ENCODE measurements around the gene KRTAP9-7. TPM values are rescaled to one million over a fixed set of nuclear protein-coding genes. Genes with fewer than 3 reads are reported as not detected.
"Not testable (repeated sequence)": the region's sequence is repeated elsewhere in the genome, so short reads cannot be mapped to it uniquely, and the experiment has no call there.

The KRTAP9-7 gene
- total RNA-seq, 4 donors from 2014 or later: 10.0 to 20.3 TPM; not detected in 2

- TF ChIP-seq EP300 (IDR thresholded peaks at IDR 0.05) (no peak), POLR2A (IDR thresholded peaks at IDR 0.05) (no peak), POLR2AphosphoS5 (IDR thresholded peaks at IDR 0.05) (no peak)
- TF ChIP-seq, protein P1, sequence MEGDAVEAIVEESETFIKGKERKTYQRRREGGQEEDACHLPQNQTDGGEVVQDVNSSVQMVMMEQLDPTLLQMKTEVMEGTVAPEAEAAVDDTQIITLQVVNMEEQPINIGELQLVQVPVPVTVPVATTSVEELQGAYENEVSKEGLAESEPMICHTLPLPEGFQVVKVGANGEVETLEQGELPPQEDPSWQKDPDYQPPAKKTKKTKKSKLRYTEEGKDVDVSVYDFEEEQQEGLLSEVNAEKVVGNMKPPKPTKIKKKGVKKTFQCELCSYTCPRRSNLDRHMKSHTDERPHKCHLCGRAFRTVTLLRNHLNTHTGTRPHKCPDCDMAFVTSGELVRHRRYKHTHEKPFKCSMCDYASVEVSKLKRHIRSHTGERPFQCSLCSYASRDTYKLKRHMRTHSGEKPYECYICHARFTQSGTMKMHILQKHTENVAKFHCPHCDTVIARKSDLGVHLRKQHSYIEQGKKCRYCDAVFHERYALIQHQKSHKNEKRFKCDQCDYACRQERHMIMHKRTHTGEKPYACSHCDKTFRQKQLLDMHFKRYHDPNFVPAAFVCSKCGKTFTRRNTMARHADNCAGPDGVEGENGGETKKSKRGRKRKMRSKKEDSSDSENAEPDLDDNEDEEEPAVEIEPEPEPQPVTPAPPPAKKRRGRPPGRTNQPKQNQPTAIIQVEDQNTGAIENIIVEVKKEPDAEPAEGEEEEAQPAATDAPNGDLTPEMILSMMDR (IDR thresholded peaks at IDR 0.05): no peak
- Histone ChIP-seq H3K4me3 (no peak overlapping the region), H3K9me3 (no peaks in the 10 kb centered on the region), H3K4me1 (no peaks in the 10 kb centered on the region), H3K27me3 (peaks cover 11% of the 10 kb centered on the region), H3K36me3 (no peaks in the 10 kb centered on the region), H3K27ac (no peak overlapping the region)
- WGBS: 93% methylated on average over 1 of the region's 1 CpG
- DNase-seq (ENCODE audit: low spot score in 2 of 2): no peak
Measured at GRCh38 chr17:41251261-41251660, 24.2 kb upstream of the KRTAP9-7 start.

- no peak for TF ChIP-seq POLR2AphosphoS5 (IDR thresholded peaks at IDR 0.05)
- TF ChIP-seq, protein P1 (IDR thresholded peaks at IDR 0.05): no peak
- no peak for TF ChIP-seq EP300 (IDR thresholded peaks at IDR 0.05)
- no peak for TF ChIP-seq POLR2A (IDR thresholded peaks at IDR 0.05)
- no peaks in the 10 kb centered on the region for H3K4me1 ChIP-seq
- no peak overlapping the region for H3K4me3 ChIP-seq
- WGBS: 41% methylated on average over 1 of the region's 1 CpG
- no peaks in the 10 kb centered on the region for H3K9me3 ChIP-seq
- H3K27me3 ChIP-seq: peaks cover 18% of the 10 kb centered on the region
- H3K36me3 ChIP-seq: no peaks in the 10 kb centered on the region
- DNase-seq (ENCODE audit: low spot score in 2 of 2): no peak
- no peak overlapping the region for H3K27ac ChIP-seq
Measured at GRCh38 chr17:41254861-41255260, 20.6 kb upstream of the KRTAP9-7 start.

GRCh38 chr17:41255381-41256290 lies 19.9 kb upstream of the KRTAP9-7 start, which contains the start of gene KRTAP9-9:
Gene KRTAP9-9 (plus strand): TSS chr17:41255384.
- H3K36me3 ChIP-seq; H3K4me3 ChIP-seq; H3K9me3 ChIP-seq; DNase-seq (ENCODE audit: low spot score in 2 of 2); H3K4me1 ChIP-seq; H3K27ac ChIP-seq: not testable (repeated sequence)
- H3K27me3 ChIP-seq: peaks cover 15% of the 10 kb centered on the region
- WGBS: 90% methylated on average over 4 of the region's 5 CpGs

DNA sequence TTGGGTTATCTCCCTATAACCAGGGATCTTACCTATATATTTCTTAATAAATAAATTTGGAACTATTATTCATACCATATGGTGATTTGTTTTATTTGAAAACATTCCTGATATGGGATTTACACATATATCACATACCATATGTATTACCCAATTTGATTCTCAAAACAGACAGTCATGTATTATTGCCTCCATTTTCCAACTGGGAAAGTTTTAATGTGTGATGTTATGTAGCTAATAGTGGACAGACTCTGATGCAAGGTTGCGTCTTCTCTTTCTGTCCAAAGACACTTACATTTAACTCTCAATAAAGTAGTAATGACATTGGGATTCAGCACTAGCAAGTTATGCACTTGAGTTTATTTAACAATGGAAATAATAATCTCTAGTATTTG lies 19.2 kb upstream of the KRTAP9-7 start:
- H3K4me1 ChIP-seq: no peaks in the 10 kb centered on the region
- 93% methylated on average over 1 of the region's 1 CpG for WGBS
- no peak for TF ChIP-seq EP300 (IDR thresholded peaks at IDR 0.05)
- TF ChIP-seq POLR2AphosphoS5 (IDR thresholded peaks at IDR 0.05): no peak
- TF ChIP-seq POLR2A (IDR thresholded peaks at IDR 0.05): no peak
- TF ChIP-seq, protein P1 (IDR thresholded peaks at IDR 0.05): no peak
- H3K36me3 ChIP-seq: no peaks in the 10 kb centered on the region
- no peak overlapping the region for H3K4me3 ChIP-seq
- H3K27me3 ChIP-seq: peaks cover 15% of the 10 kb centered on the region
- no peaks in the 10 kb centered on the region for H3K9me3 ChIP-seq
- DNase-seq (ENCODE audit: low spot score in 2 of 2): no peak
- H3K27ac ChIP-seq: no peak overlapping the region

DNA sequence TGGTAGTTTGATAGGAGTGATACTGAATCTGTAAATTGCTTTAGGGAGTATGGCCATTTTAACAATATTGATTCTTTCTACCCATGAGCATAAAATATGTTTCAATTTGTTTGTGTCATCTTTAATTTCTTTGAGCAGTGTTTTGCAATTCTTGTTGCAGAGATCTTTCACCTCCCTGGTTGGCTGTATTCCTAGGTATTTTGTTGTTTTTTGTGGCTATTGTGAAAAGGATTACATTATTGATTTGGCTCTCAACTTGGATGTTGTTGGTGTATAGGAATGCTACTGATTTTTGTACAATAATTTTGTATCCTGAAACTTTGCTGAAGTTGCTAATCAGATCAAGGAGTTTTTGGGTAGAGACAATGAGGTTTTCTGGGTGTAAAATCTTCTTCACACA lies 17.1 kb upstream of the KRTAP9-7 start:
- no peaks in the 10 kb centered on the region for H3K9me3 ChIP-seq
- no peak overlapping the region for H3K4me3 ChIP-seq
- no peaks in the 10 kb centered on the region for H3K4me1 ChIP-seq
- H3K36me3 ChIP-seq: no peaks in the 10 kb centered on the region
- no peak for TF ChIP-seq POLR2A (IDR thresholded peaks at IDR 0.05)
- TF ChIP-seq EP300 (IDR thresholded peaks at IDR 0.05): no peak
- TF ChIP-seq POLR2AphosphoS5 (IDR thresholded peaks at IDR 0.05): no peak
- TF ChIP-seq, protein P1 (IDR thresholded peaks at IDR 0.05): no peak
- no peak overlapping the region for H3K27ac ChIP-seq
- no peak for DNase-seq (ENCODE audit: low spot score in 2 of 2)
- H3K27me3 ChIP-seq: peaks cover 22% of the 10 kb centered on the region

All from suprapubic skin (tissue), 4 donors.